ENCODE data around the gene PKD2L1. TPM values are rescaled to one million over a fixed set of nuclear protein-coding genes. Genes with fewer than 3 reads are reported as not detected.

The PKD2L1 gene
- total RNA-seq, 1 donor from 2014 or later: not detected

DNA sequence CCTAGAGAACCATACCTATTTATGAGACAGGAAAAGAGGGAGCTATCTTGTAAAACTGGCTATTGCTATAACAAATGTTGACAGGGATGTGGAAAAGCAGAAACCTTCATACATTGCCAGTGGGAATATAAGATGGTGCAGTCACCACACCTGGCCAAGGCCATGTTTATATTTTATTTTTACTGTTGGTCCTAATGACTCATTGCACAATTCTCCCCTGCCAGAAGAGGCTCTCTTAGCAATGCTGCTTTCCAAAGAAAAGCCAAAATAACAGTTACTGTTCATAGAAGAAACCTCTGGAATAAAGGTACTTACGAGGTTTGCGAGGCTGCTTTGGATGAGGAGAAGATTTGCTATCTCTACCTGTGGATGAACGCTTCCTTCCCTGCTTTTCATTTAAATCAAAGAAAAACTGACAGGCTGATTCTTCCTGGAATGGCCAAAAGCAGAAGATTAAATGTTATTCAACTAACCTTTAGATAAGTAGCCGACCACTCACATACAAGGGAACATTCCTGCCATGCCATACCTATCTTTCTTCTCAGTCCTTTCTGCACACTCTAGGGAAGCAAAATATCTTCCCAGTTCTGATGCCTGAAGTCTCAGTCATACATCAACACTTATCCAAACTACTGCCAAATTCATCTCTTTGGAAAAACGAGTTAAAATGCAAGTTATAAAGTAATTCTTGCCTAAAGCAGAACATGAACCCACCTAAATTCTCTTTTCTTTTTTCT lies 84.4 kb downstream of the PKD2L1 start:
- no peak overlapping the region for H3K4me3 ChIP-seq (ENCODE audit: low read depth, low read length)
- no peak for DNase-seq (ENCODE audit: low read depth)
- TF ChIP-seq, protein P1, sequence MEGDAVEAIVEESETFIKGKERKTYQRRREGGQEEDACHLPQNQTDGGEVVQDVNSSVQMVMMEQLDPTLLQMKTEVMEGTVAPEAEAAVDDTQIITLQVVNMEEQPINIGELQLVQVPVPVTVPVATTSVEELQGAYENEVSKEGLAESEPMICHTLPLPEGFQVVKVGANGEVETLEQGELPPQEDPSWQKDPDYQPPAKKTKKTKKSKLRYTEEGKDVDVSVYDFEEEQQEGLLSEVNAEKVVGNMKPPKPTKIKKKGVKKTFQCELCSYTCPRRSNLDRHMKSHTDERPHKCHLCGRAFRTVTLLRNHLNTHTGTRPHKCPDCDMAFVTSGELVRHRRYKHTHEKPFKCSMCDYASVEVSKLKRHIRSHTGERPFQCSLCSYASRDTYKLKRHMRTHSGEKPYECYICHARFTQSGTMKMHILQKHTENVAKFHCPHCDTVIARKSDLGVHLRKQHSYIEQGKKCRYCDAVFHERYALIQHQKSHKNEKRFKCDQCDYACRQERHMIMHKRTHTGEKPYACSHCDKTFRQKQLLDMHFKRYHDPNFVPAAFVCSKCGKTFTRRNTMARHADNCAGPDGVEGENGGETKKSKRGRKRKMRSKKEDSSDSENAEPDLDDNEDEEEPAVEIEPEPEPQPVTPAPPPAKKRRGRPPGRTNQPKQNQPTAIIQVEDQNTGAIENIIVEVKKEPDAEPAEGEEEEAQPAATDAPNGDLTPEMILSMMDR (conservative IDR thresholded peaks at IDR 0.05; ENCODE audit: low read depth, low read length): no peak

- no peak for DNase-seq (ENCODE audit: low read depth)
- H3K4me3 ChIP-seq (ENCODE audit: low read depth, low read length): no peak overlapping the region
- TF ChIP-seq, protein P1 (conservative IDR thresholded peaks at IDR 0.05; ENCODE audit: low read depth, low read length): no peak
Observed at GRCh38 chr10:100239851-100240250, 90.2 kb downstream of the PKD2L1 start.

DNA sequence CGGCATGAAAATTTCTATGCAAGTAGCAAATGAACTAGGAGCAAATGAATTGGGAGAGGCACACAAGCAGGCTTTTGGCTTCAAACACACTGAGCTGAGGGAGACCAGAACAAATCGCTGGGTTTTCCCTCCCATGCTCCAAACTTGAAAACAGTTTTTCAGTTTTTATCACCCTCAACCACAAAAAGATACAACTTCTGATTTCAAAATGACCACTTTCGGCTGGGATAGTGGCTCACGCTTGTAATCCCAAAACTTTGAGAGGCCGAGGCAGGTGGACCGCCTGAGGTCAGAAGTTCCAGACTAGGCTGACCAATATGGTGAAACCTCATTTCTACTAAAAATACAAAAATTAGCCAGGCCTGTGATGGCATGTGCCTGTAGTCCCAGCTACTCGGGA lies 91.6 kb downstream of the PKD2L1 start:
- no peak for DNase-seq (ENCODE audit: low read depth)
- TF ChIP-seq, protein P1 (conservative IDR thresholded peaks at IDR 0.05; ENCODE audit: low read depth, low read length): no peak
- H3K4me3 ChIP-seq (ENCODE audit: low read depth, low read length): no peak overlapping the region

Other genes starting within 250 kb of the PKD2L1 start
- not detected in 2 replicates for gene CPN1, start 248.4 kb downstream of the PKD2L1 start, total RNA-seq
- gene ERLIN1, start 144.2 kb downstream of the PKD2L1 start, total RNA-seq: 17.2 and 25.0 TPM in 2 replicates
- 15.9 and 23.9 TPM in 2 replicates for gene CHUK, start 100.6 kb downstream of the PKD2L1 start, total RNA-seq
- 27.7 and 43.6 TPM in 2 replicates for gene CWF19L1, start 62.6 kb downstream of the PKD2L1 start, total RNA-seq
- 34.7 and 38.4 TPM in 2 replicates for gene BLOC1S2, start 43.5 kb downstream of the PKD2L1 start, total RNA-seq
- gene SCD, start 17.0 kb upstream of the PKD2L1 start, total RNA-seq: 113 and 303 TPM in 2 replicates
- not detected in 2 replicates for gene WNT8B, start 132.8 kb upstream of the PKD2L1 start, total RNA-seq
- gene SEC31B, start 189.6 kb upstream of the PKD2L1 start, total RNA-seq: 0.87 and 2.9 TPM in 2 replicates
- gene NDUFB8, start 199.6 kb upstream of the PKD2L1 start, total RNA-seq: 217 and 269 TPM in 2 replicates
- gene HIF1AN, start 205.7 kb upstream of the PKD2L1 start, total RNA-seq: 6.1 and 7.0 TPM in 2 replicates